Spleen (tissue), 7 donors: ENCODE measurements around the gene NIBAN1.

Experiments used
- POLR2A ChIP-seq, 3 donors: fragments of 450-650 bp; IDR thresholded peaks; one replicate each; pipeline ENCODE4 v1.5.1; 2017; ENCODE audit warnings: antibody characterized with exemption in 3 of 3, mild to moderate bottlenecking in 1 of 3
- POLR2AphosphoS5 ChIP-seq, 3 donors: sonication (generic); formaldehyde crosslinking; IDR thresholded peaks; one replicate each; pipeline ENCODE4 v1.5.1; 2017; ENCODE audit warnings: antibody characterized with exemption in 3 of 3
- TF ChIP-seq, protein P1 (sequence below), 11 experiments: fragments of 200-600 bp in 7 of 11; fragments of 450-650 bp in 4 of 11; sonication (generic) in 4 of 11; IDR thresholded peaks in 8 of 11; conservative IDR thresholded peaks in 3 of 11; 1 replicate in 7 of 11; 2 replicates in 4 of 11; pipeline versions ENCODE4 v1.4.0 to v1.8.0; 2016 to 2021; ENCODE audit warnings: antibody characterized with exemption in 11 of 11, inconsistent platforms in 4 of 11, mild to moderate bottlenecking in 1 of 11
- donor health status: DM: no; HTN: no; CAD: no; lungs with moderate emphysema.
- donor health status: DM: no; HTN: no; CAD: no.
- donor health status: DM: no; HTN: no; CAD: no.

DNA sequence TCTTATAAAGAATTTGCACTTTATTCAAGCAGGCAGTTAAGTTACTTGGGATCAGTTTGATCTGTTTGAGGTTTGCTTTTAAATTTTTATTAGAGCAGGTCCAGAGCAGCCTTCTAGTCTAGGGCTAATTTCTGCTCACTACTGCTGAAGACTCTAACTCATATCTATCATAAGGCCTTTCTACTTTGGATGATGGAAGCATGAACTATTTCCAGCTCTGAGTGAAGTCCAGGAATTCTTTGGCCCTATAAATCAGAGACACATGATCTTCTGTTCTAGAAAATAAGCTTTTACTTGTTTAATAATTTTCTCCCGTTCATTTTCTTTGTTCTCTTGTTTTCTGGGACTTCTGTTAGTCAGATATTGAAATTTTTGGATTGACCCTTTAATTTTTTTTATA lies 14.7 kb downstream of the NIBAN1 start:
- TF ChIP-seq, protein P1, sequence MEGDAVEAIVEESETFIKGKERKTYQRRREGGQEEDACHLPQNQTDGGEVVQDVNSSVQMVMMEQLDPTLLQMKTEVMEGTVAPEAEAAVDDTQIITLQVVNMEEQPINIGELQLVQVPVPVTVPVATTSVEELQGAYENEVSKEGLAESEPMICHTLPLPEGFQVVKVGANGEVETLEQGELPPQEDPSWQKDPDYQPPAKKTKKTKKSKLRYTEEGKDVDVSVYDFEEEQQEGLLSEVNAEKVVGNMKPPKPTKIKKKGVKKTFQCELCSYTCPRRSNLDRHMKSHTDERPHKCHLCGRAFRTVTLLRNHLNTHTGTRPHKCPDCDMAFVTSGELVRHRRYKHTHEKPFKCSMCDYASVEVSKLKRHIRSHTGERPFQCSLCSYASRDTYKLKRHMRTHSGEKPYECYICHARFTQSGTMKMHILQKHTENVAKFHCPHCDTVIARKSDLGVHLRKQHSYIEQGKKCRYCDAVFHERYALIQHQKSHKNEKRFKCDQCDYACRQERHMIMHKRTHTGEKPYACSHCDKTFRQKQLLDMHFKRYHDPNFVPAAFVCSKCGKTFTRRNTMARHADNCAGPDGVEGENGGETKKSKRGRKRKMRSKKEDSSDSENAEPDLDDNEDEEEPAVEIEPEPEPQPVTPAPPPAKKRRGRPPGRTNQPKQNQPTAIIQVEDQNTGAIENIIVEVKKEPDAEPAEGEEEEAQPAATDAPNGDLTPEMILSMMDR (IDR thresholded peaks at IDR 0.05 in 8 of 11, conservative IDR thresholded peaks at IDR 0.05 in 3 of 11), result no peak
- TF ChIP-seq POLR2AphosphoS5 (IDR thresholded peaks at IDR 0.05) (no peak), POLR2A (IDR thresholded peaks at IDR 0.05) (no peak)
